Keratinocyte (primary cell): ENCODE results near the gene BRK1. TPM values are rescaled to one million over a fixed set of nuclear protein-coding genes. Genes with fewer than 3 reads are reported as not detected.

ENCODE experiments used
- DNase-seq: peaks from one replicate; pipeline ENCODE4 v3.0.0-alpha.2; 2011; ENCODE audit warnings: low read depth, missing footprints, low spot score
- FAIRE-seq: peaks from 2 replicates; lab custom pipeline; 2011; peaks lifted over from hg19 to GRCh38; lab: Jason Lieb, UNC
- H2AFZ ChIP-seq: 2 replicates; pipeline ENCODE4 v1.6.0; 2012; ENCODE audit warnings: low read length, control low read depth, inconsistent platforms; ENCODE audit not compliant: control insufficient read depth
- H3K27ac ChIP-seq: 2 replicates; pipeline ENCODE4 v1.5.1; 2011; ENCODE audit warnings: low read length; ENCODE audit not compliant: control insufficient read depth, insufficient read depth
- H3K27me3 ChIP-seq: 3 replicates; pipeline ENCODE4 v1.6.0; 2011; ENCODE audit warnings: low read length; ENCODE audit not compliant: control insufficient read depth, insufficient read depth; ENCODE audit errors: extremely low read depth
- H3K36me3 ChIP-seq, 2 experiments: 2 replicates in 1 of 2; 3 replicates in 1 of 2; pipeline ENCODE4 v1.5.1; 2011; ENCODE audit warnings: low read length in 2 of 2, mild to moderate bottlenecking in 1 of 2; ENCODE audit not compliant: control insufficient read depth in 2 of 2, insufficient read depth in 2 of 2; ENCODE audit errors: extremely low read depth in 1 of 2
- H3K4me1 ChIP-seq: 3 replicates; pipeline ENCODE4 v1.5.1; 2011; ENCODE audit warnings: low read length; ENCODE audit not compliant: control insufficient read depth, insufficient read depth; ENCODE audit errors: extremely low read depth
- H3K4me2 ChIP-seq: 3 replicates; pipeline ENCODE4 v1.6.0; 2011; ENCODE audit warnings: low read depth, low read length; ENCODE audit not compliant: control insufficient read depth, insufficient read depth; ENCODE audit errors: extremely low read depth
- H3K4me3 ChIP-seq, 3 experiments: fragments of 200-600 bp in 1 of 3; sonication (generic) in 1 of 3; 2 replicates in 2 of 3; 3 replicates in 1 of 3; pipeline ENCODE4 v1.5.1; 2011 to 2016; ENCODE audit warnings: low read length in 3 of 3, mild to moderate bottlenecking in 3 of 3, control low read depth in 2 of 3, inconsistent platforms in 1 of 3, low read depth in 1 of 3, mixed read lengths in 1 of 3, mixed run types in 1 of 3, moderate library complexity in 1 of 3; ENCODE audit not compliant: control insufficient read depth in 2 of 3, insufficient read depth in 2 of 3; ENCODE audit errors: extremely low read depth in 1 of 3
- H3K79me2 ChIP-seq: 2 replicates; pipeline ENCODE4 v1.6.0; 2012; ENCODE audit warnings: low read length; ENCODE audit not compliant: control insufficient read depth, insufficient read depth
- H3K9ac ChIP-seq: 3 replicates; pipeline ENCODE4 v1.6.0; 2011; ENCODE audit warnings: low read length; ENCODE audit not compliant: control insufficient read depth, insufficient read depth; ENCODE audit errors: extremely low read depth
- H3K9me1 ChIP-seq: 3 replicates; pipeline ENCODE4 v1.6.0; 2011; ENCODE audit warnings: low read length; ENCODE audit not compliant: control insufficient read depth, insufficient read depth; ENCODE audit errors: extremely low read depth
- H3K9me3 ChIP-seq: 2 replicates; pipeline ENCODE4 v1.5.1; 2012; ENCODE audit warnings: low read depth, low read length; ENCODE audit not compliant: control insufficient read depth
- H4K20me1 ChIP-seq: 3 replicates; pipeline ENCODE4 v1.6.0; 2011; ENCODE audit warnings: low read length; ENCODE audit not compliant: control insufficient read depth, insufficient read depth; ENCODE audit errors: extremely low read depth
- EZH2 ChIP-seq: IDR thresholded peaks from one replicate; pipeline ENCODE4 v1.6.1; 2012; ENCODE audit warnings: inconsistent platforms, mild to moderate bottlenecking, low read length, moderate library complexity
- dilution Hi-C: fragments of 300-500 bp; cut with MboI; formaldehyde crosslinking; loops from one replicate; pipeline ENCODE4 v1.7.0; 2020; ENCODE audit warnings: low sequenced_read_pairs; ENCODE audit not compliant: extremely low pct_ligation_motif_present
- polyA plus RNA-seq, 5 experiments: library from polyadenylated mRNA; depleted of rRNA in 3 of 5; stranded (reverse) in 3 of 5; stranded (forward) in 1 of 5; unstranded in 1 of 5; fragments of >200 nt; gene quantifications; 1 replicate in 1 of 5; 2 replicates in 3 of 5; 3 replicates in 1 of 5; pipeline versions ENCODE4 v1.2.1 to v1.2.3, GENCODE V29; 2011 to 2012; ENCODE audit warnings: missing spikeins in 2 of 5, low read depth in 1 of 5, low replicate concordance in 1 of 5
- TF ChIP-seq, protein P1 (sequence below), 3 experiments: IDR thresholded peaks in 1 of 3; conservative IDR thresholded peaks in 1 of 3; optimal IDR thresholded peaks in 1 of 3; 2 replicates in 2 of 3; 3 replicates in 1 of 3; pipeline versions ENCODE3 to v1.5.1; 2011; ENCODE audit warnings: low read length in 3 of 3, mild to moderate bottlenecking in 3 of 3, moderate library complexity in 2 of 3, control low read depth in 1 of 3, inconsistent platforms in 1 of 3; ENCODE audit not compliant: insufficient read depth in 2 of 3; ENCODE audit errors: extremely low read depth in 1 of 3

Gene BRK1
- polyA plus RNA-seq, 1 donor (not counting 4 experiments of a cell fraction or from before 2014, with no cell fraction given): 295 TPM

GRCh38 chr3:10106919-10107318, 8.6 kb upstream of the BRK1 start:
- Histone ChIP-seq H3K79me2 (no peaks in the 10 kb centered on the region), H3K27me3 (no peaks in the 10 kb centered on the region), H3K4me3 (no peak overlapping the region), H4K20me1 (no peaks in the 10 kb centered on the region), H3K36me3 (no peaks in the 10 kb centered on the region), H3K4me2 (no peak overlapping the region), H2AFZ (no peak overlapping the region), H3K9me3 (no peaks in the 10 kb centered on the region), H3K27ac (no peak overlapping the region), H3K9ac (no peak overlapping the region), H3K9me1 (no peaks in the 10 kb centered on the region), H3K4me1 (no peaks in the 10 kb centered on the region)
- FAIRE-seq (no peak), DNase-seq (no peak)
- dilution Hi-C loops: no loop called here
- TF ChIP-seq, protein P1, sequence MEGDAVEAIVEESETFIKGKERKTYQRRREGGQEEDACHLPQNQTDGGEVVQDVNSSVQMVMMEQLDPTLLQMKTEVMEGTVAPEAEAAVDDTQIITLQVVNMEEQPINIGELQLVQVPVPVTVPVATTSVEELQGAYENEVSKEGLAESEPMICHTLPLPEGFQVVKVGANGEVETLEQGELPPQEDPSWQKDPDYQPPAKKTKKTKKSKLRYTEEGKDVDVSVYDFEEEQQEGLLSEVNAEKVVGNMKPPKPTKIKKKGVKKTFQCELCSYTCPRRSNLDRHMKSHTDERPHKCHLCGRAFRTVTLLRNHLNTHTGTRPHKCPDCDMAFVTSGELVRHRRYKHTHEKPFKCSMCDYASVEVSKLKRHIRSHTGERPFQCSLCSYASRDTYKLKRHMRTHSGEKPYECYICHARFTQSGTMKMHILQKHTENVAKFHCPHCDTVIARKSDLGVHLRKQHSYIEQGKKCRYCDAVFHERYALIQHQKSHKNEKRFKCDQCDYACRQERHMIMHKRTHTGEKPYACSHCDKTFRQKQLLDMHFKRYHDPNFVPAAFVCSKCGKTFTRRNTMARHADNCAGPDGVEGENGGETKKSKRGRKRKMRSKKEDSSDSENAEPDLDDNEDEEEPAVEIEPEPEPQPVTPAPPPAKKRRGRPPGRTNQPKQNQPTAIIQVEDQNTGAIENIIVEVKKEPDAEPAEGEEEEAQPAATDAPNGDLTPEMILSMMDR (optimal IDR thresholded peaks at IDR 0.05 in 1 of 3, IDR thresholded peaks at IDR 0.05 in 1 of 3, conservative IDR thresholded peaks at IDR 0.05 in 1 of 3; ENCODE audit: extremely low read depth in 1 of 3, insufficient read depth in 2 of 3, low read length in 3 of 3): no peak
- TF ChIP-seq EZH2: no peak

DNA sequence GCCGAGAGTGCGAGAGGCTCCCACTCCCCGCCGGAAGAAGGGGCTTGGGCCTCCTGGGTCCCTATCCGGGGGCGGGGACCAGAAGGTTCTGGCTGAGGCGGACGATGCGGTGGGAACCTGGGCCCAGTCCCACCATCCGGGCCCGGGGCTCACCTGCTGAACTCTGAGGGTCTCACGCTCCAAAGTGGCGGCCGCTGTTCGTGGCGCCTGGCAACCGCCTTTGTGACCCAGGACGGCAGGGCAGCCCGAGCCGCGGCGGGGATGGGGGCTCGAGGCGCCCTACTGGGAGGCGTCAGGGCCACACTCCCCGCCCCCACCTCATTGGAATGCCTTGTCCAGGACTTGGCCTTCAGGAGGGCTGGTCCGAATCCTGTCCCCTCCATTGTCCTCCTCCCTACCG, 7.4 kb upstream of the BRK1 start, which contains the start of gene FANCD2OS:
Gene FANCD2OS, minus strand, starts transcription at position 165 of the 400 bp plus-strand sequence. CDS start 3,481 bp downstream, outside the sequence.
- H3K9me3 ChIP-seq: no peaks in the 10 kb centered on the region
- dilution Hi-C loops: no loop called here

More for the DNA sequence above, 7.4 kb upstream of the BRK1 start, which contains the start of gene FANCD2OS:
- Histone ChIP-seq H3K36me3 (no peaks in the 10 kb centered on the region), H3K4me3 (no peak within 1 kb of the TSS), H3K4me1 (no peaks in the 10 kb centered on the region), H2AFZ (no peak within 1 kb of the TSS), H3K27ac (no peak within 1 kb of the TSS), H3K9ac (no peak within 1 kb of the TSS), H3K79me2 (no peaks in the 10 kb centered on the region), H3K27me3 (no peaks in the 10 kb centered on the region), H3K4me2 (no peak within 1 kb of the TSS), H3K9me1 (no peaks in the 10 kb centered on the region), H4K20me1 (no peaks in the 10 kb centered on the region)
- DNase-seq: no peak
- FAIRE-seq: no peak
- no peak for TF ChIP-seq EZH2
- TF ChIP-seq, protein P1 (optimal IDR thresholded peaks at IDR 0.05 in 1 of 3, IDR thresholded peaks at IDR 0.05 in 1 of 3, conservative IDR thresholded peaks at IDR 0.05 in 1 of 3; ENCODE audit: extremely low read depth in 1 of 3, insufficient read depth in 2 of 3, low read length in 3 of 3): no peak
